IMR-90 (cell line): ENCODE data around the gene SRC. TPM values are rescaled to one million over a fixed set of nuclear protein-coding genes. Genes with fewer than 3 reads are reported as not detected.

Experiments
- ATAC-seq: fragments of 200-7000 bp; cut with Tn5 transposase; 2 replicates; pipeline ENCODE4 v1.9.1; 2020; ENCODE audit warnings: low read depth, mild to moderate bottlenecking, moderate library complexity
- BruUV-seq: library from RNA; stranded (reverse); fragments of 400-500 nt; replicated peaks from 2 replicates; lab custom pipeline; 2021; lab: Mats Ljungman, UMichigan
- CTCF ChIA-PET: fragments of 300-600 bp; formaldehyde crosslinking; extraction: SDS; loops from one replicate; lab custom pipeline; 2021; ENCODE audit warnings: antibody characterized with exemption; lab: Yijun Ruan, JAX
- POLR2A ChIA-PET: fragments of 300-600 bp; sonication (Branson Sonifier 250); formaldehyde crosslinking; loops from one replicate; lab custom pipeline; 2022; ENCODE audit warnings: antibody characterized with exemption; ENCODE audit not compliant: unreplicated experiment; lab: Charles Lee
- DNase-seq: peaks from one replicate; pipeline ENCODE4 v3.0.0; 2013
- H2AFZ ChIP-seq: replicated peaks from 2 replicates; pipeline ENCODE3; 2013; ENCODE audit warnings: low read length, mild to moderate bottlenecking; ENCODE audit not compliant: poor library complexity
- H2AK5ac ChIP-seq: 2 replicates; pipeline ENCODE4 v1.6.1; 2013; ENCODE audit warnings: low read depth, low read length, inconsistent platforms
- H2AK9ac ChIP-seq: replicated peaks from 2 replicates; pipeline ENCODE3; 2013; ENCODE audit warnings: mild to moderate bottlenecking, low read depth, low read length, moderate library complexity; ENCODE audit not compliant: poor library complexity
- H2BK120ac ChIP-seq: 2 replicates; pipeline ENCODE4 v1.6.1; 2013; ENCODE audit warnings: low read depth, low read length, inconsistent platforms
- H2BK15ac ChIP-seq: 3 replicates; pipeline ENCODE4 v1.6.1; 2013; ENCODE audit warnings: low read depth, low read length, inconsistent platforms
- H2BK20ac ChIP-seq: 2 replicates; pipeline ENCODE4 v1.6.1; 2013; ENCODE audit warnings: low read depth, mild to moderate bottlenecking, inconsistent platforms, low read length, moderate library complexity
- H2BK5ac ChIP-seq: 2 replicates; pipeline ENCODE4 v1.6.1; 2013; ENCODE audit warnings: mild to moderate bottlenecking, low read depth, low read length, inconsistent platforms; ENCODE audit not compliant: poor library complexity, severe bottlenecking
- H3K14ac ChIP-seq: replicated peaks from 2 replicates; pipeline ENCODE4 v1.6.1; 2013; ENCODE audit warnings: low read depth, low read length, inconsistent platforms
- H3K18ac ChIP-seq: 2 replicates; pipeline ENCODE4 v1.6.1; 2013; ENCODE audit warnings: low read depth, low read length, control low read depth
- H3K23ac ChIP-seq: 2 replicates; pipeline ENCODE4 v1.6.1; 2013; ENCODE audit warnings: low read depth, low read length, inconsistent platforms
- H3K27ac ChIP-seq: 2 replicates; pipeline ENCODE4 v1.5.1; 2013; ENCODE audit warnings: mild to moderate bottlenecking, control low read depth, low read length; ENCODE audit not compliant: insufficient read depth
- H3K27me3 ChIP-seq: 2 replicates; pipeline ENCODE4 v1.6.1; 2013; ENCODE audit warnings: low read length; ENCODE audit not compliant: control insufficient read depth, insufficient read depth
- H3K36me3 ChIP-seq: 2 replicates; pipeline ENCODE4 v1.6.1; 2013; ENCODE audit warnings: low read length, mixed read lengths; ENCODE audit not compliant: control insufficient read depth, insufficient read depth
- H3K4ac ChIP-seq: 2 replicates; pipeline ENCODE4 v1.6.1; 2013; ENCODE audit warnings: low read depth, low read length, inconsistent platforms
- H3K4me1 ChIP-seq: 2 replicates; pipeline ENCODE4 v1.6.1; 2013; ENCODE audit warnings: low read length, mixed read lengths; ENCODE audit not compliant: control insufficient read depth, insufficient read depth
- H3K4me2 ChIP-seq: 2 replicates; pipeline ENCODE4 v1.6.1; 2013; ENCODE audit warnings: low read depth, mild to moderate bottlenecking, control low read depth, low read length, moderate library complexity
- H3K4me3 ChIP-seq: 2 replicates; pipeline ENCODE4 v1.5.1; 2013; ENCODE audit warnings: low read depth, mild to moderate bottlenecking, control low read depth, low read length, moderate library complexity; ENCODE audit not compliant: insufficient read depth
- H3K56ac ChIP-seq: 2 replicates; pipeline ENCODE4 v1.6.1; 2013; ENCODE audit warnings: low read length, inconsistent platforms; ENCODE audit not compliant: insufficient read depth; ENCODE audit errors: extremely low read depth
- H3K79me1 ChIP-seq, 2 experiments: 2 replicates each; pipeline ENCODE4 v1.6.1; 2013; ENCODE audit warnings: low read length in 2 of 2, inconsistent platforms in 1 of 2, low read depth in 1 of 2
- H3K9ac ChIP-seq: 2 replicates; pipeline ENCODE4 v1.6.1; 2013; ENCODE audit warnings: low read depth, low read length, control low read depth
- H3K9me1 ChIP-seq: 2 replicates; pipeline ENCODE4 v1.6.1; 2013; ENCODE audit warnings: low read length, inconsistent platforms; ENCODE audit not compliant: insufficient read depth
- H3K9me3 ChIP-seq: 2 replicates; pipeline ENCODE4 v1.6.1; 2013; ENCODE audit warnings: low read length; ENCODE audit not compliant: control insufficient read depth, insufficient read depth
- H4K20me1 ChIP-seq: 2 replicates; pipeline ENCODE4 v1.6.1; 2013; ENCODE audit warnings: low read length, inconsistent platforms; ENCODE audit not compliant: insufficient read depth
- H4K5ac ChIP-seq: 2 replicates; pipeline ENCODE4 v1.6.1; 2013; ENCODE audit warnings: mild to moderate bottlenecking, low read depth, low read length, control low read depth
- H4K8ac ChIP-seq, 2 experiments: 2 replicates each; pipeline ENCODE4 v1.6.1; 2013; ENCODE audit warnings: low read depth in 2 of 2, low read length in 2 of 2, control low read depth in 1 of 2, inconsistent platforms in 1 of 2
- H4K91ac ChIP-seq: 2 replicates; pipeline ENCODE4 v1.6.1; 2013; ENCODE audit warnings: low read depth, low read length, inconsistent platforms; ENCODE audit not compliant: insufficient read depth
- CEBPB ChIP-seq: IDR thresholded peaks from 2 replicates; pipeline ENCODE4 v1.6.1; 2012; ENCODE audit warnings: low read depth, low read length, improper control_type of control experiment
- CHD1 ChIP-seq: IDR thresholded peaks from 2 replicates; pipeline ENCODE4 v1.6.1; 2012; ENCODE audit warnings: low read depth, low read length, improper control_type of control experiment
- MAFK ChIP-seq: IDR thresholded peaks from 2 replicates; pipeline ENCODE4 v1.6.1; 2012; ENCODE audit warnings: low read depth, low read length, improper control_type of control experiment
- MXI1 ChIP-seq: IDR thresholded peaks from 2 replicates; pipeline ENCODE4 v1.6.1; 2012; ENCODE audit warnings: low read depth, mild to moderate bottlenecking, low read length, moderate library complexity, borderline replicate concordance
- WGBS, 2 experiments: methylation state at CpG; one replicate each; pipeline versions ENCODE4 v1.1.5 to v1.1.7; 2013; ENCODE audit warnings: missing lambda C conversion rate in 2 of 2; ENCODE audit not compliant: insufficient read length in 1 of 2; ENCODE audit errors: extremely low coverage in 2 of 2; 5-methylcytosine and 5-hydroxymethylcytosine counted together
- dilution Hi-C: fragments of 300-500 bp; cut with HindIII; formaldehyde crosslinking; loops from one replicate; pipeline ENCODE4 v1.14.3; 2018; ENCODE audit warnings: low sequenced_read_pairs; ENCODE audit not compliant: unreplicated experiment
- in situ Hi-C: fragments of 300-500 bp; cut with MboI; formaldehyde crosslinking; loops from 3 replicates; pipeline ENCODE4 v1.14.3; 2019; ENCODE audit warnings: low sequenced_read_pairs, inconsistent platforms, mixed read lengths
- intact Hi-C: fragments of 100-400 bp; cut with micrococcal nuclease; formaldehyde crosslinking; loops from 2 replicates; pipeline ENCODE4 v1.10.0; 2022
- polyA plus RNA-seq, 3 experiments: library from polyadenylated mRNA; depleted of rRNA; stranded (reverse); fragments of >200 nt; gene quantifications; 2 replicates each; pipeline ENCODE4 v1.2.3, GENCODE V29; 2012; ENCODE audit warnings: low replicate concordance in 1 of 3
- total RNA-seq: library from RNA; depleted of rRNA; stranded (reverse); fragments of >200 nt; gene quantifications from 2 replicates; pipeline ENCODE4 v1.2.3, GENCODE V29; 2012

Gene SRC
- total and polyA plus RNA-seq, 2 of the 4 experiments (the other 2 are of a cell fraction), result 7.0 to 24.2 TPM

DNA sequence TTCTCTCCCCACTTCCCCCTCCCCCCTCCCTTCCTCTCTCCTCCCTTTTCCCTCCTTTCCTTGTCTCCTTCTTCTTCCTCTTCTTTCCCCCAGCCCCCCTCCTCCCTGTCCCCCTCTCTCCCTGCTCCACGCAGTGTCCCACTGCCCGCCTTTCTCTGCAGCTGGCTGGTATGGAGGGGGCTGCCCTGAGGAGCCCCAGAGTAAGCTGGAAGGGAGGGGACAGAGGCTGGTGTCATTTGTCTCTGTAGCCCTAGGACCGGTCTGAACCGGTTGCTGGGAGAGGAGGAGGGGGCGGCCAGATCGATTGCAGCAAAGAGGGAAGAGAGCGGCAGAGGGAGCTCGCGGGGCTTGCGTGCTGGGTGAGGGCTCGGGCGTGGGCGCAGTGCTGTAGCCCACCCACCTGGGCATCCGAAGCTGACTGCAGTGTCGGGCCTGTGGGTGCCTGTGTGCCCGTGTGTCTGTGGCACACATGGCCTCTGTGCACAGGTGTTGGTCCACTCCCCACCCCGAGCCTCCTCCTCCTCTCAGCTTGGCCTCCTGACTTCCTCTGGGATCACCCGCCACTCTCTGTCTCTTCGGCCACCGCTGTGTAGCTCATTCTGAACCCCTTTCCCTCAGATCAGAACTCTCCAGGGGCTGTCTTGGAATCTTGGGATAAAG, 50.6 kb downstream of the SRC start:
- in situ Hi-C loops, result no loop called here
- Histone ChIP-seq H4K5ac (no peak overlapping the region), H3K4ac (no peak overlapping the region), H3K36me3 (peaks cover 33% of the 10 kb centered on the region), H3K56ac (no peak overlapping the region), H3K23ac (no peak overlapping the region), H2AK5ac (no peak overlapping the region), H3K18ac (no peak overlapping the region), H2AFZ (no peak overlapping the region), H2BK15ac (no peak overlapping the region), H2BK120ac (no peak overlapping the region), H3K27me3 (no peaks in the 10 kb centered on the region), H3K9me3 (no peaks in the 10 kb centered on the region), H3K4me3 (no peak overlapping the region), H2BK20ac (no peak overlapping the region), H3K9me1 (no peaks in the 10 kb centered on the region), H4K8ac (no peak overlapping the region), H3K4me1 (no peaks in the 10 kb centered on the region), H4K91ac (no peak overlapping the region), H2AK9ac (no peak overlapping the region), H4K20me1 (peaks cover 6% of the 10 kb centered on the region), H3K9ac (no peak overlapping the region), H2BK5ac (no peak overlapping the region), H3K79me1 (no peaks in the 10 kb centered on the region; a peak in 1 of 4 replicates), H3K14ac (no peak overlapping the region), H3K27ac (no peak overlapping the region), H3K4me2 (no peak overlapping the region)
- 72% methylated on average over 11 of the region's 20 CpGs; no CpG with 5 or more reads in 1 of the 2 experiments for WGBS, 2 experiments
- DNase-seq, result no peak
- CTCF ChIA-PET, result no interaction called here
- ATAC-seq, result no peak
- no peak for TF ChIP-seq MXI1
- no peak for TF ChIP-seq CHD1
- TF ChIP-seq MAFK, result no peak
- no peak for TF ChIP-seq CEBPB
- POLR2A ChIA-PET, result interaction anchor here (0.5 kb wide), 1 partner anchor 17 kb away, joined by 3 read pairs; no protein-coding TSS in a partner anchor
- BruUV-seq, result no TSS peak
- intact Hi-C loops, result no loop called here
- dilution Hi-C loops, result no loop called here
